ENCODE data around the gene CD151. TPM values are rescaled to one million over a fixed set of nuclear protein-coding genes. Genes with fewer than 3 reads are reported as not detected.
A peak's percentile ranks its signal among the peaks of the same experiment; 100 is the strongest.

CD151 gene
- total RNA-seq, 1 donor from 2014 or later, result 44.1 TPM

DNA sequence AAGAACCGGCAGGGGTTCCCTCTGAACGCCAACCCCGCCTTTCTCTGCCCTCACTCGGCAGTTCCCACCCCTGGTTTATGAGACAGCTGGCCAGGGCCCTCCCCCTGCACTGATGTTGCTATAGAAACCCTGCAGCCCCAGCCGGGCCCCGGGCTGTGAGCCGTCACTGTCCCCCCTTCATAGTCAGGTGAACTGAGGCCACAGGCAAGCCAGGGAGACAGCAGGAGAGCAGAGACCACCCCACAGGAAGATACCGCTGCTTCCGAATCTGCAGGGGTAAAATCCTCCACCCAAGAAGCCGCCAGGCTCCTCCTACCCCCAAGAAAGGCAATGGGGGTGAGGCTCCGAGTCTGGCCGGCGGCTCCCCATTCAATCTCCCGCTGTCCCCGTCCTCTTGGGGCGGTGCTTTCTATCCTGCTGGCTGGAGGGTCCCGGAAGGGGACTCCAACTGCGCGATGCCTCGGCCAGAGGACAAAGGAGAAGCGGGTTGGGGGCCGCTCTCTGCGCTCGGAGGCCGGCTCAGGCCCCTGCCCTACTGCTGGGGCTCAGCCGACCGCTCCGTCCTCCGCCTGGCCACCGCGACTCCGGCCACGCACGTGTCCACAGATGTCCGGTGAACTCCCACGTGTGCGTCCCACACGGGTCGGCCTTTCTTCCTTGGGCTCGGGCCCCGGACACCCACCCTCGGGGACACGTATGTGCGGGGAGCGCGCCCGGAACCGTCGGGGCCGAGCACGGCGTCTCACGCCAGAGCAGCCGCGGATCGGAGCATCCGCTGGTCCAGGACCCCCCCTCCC lies 35.3 kb upstream of the CD151 start:
- peak; percentile 73 for DNase-seq

GRCh38 chr11:798093-798713 lies 34.5 kb upstream of the CD151 start, which contains the start of gene SLC25A22:
Gene SLC25A22 (minus strand): TSS chr11:798281. CDS start chr11:795006, 3,275 bp downstream.
- peak; percentile 73 for DNase-seq

DNA sequence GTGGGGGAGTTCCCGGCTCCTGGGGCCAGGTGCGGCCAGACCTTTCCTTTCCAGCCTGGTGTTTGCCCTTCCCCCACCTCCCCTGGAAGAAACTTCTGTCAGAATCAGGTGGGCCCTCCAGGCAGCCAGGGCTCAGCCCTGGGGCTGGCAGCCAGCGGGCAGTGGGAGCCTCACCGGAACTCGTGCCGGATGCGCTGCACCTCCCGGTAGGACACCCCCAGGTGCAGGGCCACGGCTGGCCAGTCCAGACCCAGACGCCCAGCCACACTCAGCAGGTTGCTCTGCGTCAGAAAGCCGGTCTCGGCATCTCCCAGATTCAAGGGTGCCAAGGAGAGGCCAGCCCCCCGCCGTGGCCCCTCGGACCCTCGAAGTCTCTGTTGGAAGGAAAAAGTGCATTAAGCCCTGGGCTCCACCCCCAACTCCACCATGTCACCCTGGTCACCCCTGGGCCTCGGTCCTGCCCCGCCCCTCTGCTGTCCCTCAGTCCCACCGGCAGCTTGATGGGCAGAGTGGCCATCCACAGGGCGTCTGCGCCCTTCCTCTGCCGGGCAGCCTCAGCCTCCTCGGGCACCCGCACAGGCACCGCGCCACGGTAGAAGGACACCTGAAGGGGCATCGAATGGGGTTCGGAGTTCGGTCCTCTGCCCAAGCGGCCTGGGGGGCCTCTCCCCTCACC lies 33.0 kb upstream of the CD151 start:
- no peak for DNase-seq

DNA sequence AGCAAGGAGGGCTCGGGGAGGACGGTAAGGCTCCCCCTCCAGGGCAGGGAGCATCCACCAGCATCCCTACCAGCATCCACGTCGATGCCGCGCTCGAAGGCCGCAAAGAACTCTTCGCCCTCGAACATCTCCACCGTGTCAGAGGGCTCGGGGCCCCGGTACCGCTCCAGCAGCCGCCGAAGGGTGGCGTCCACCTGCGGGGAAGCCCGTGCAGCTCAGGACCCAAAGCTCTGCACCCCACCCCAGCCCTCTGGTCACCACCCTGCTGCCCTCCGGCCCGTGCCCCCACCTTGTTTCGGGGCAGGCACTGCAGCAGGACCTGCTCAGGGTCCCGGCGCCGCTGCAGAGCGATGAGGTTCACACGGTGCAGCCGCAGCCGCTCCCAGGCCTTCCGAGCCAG lies 32.3 kb upstream of the CD151 start:
- no peak for DNase-seq

- DNase-seq, result no peak
Observed at GRCh38 chr11:801097-801780, 31.5 kb upstream of the CD151 start.

- no peak for DNase-seq
Observed at GRCh38 chr11:802018-802617, 30.6 kb upstream of the CD151 start.

DNA sequence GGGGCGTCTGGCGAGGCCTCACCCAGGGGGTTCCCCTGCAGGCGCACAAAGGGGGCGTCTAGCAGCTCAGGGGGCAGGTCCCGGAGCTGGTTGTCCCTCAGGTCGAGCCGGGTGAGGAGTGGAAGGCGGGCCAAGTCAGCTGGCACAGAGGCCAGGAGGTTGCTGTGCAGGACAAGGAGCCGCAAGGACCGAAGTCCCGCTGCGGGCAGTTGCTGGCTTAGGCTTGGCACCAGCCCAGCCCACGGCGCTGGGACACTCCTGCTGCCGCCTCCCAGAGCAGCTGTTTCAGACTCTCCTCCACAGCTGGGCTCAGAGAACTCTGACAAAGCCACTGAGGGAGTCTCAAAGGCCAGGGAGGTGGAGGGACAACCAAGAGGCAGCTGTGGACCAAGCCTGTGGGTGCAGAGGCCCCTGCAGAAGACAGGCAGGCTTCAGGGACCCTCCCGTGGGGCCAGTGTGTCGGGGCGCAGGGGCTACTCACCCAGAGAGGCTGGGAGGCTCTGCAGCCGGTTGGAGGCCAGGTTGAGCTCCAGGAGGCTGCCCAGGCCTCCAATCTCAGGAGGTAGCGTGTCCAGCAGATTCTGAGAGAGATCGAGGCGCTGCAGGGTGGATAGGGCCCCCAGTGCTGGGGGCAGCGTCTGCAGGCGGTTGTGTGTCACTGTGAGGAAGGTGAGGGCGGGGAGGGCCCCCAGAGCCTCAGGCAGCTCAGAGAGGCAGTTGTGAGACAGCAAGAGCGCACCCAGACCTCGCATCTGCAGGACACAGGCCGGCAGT lies 29.9 kb upstream of the CD151 start:
- DNase-seq, result no peak

GRCh38 chr11:803467-803742 lies 29.3 kb upstream of the CD151 start:
- DNase-seq, result no peak

DNA sequence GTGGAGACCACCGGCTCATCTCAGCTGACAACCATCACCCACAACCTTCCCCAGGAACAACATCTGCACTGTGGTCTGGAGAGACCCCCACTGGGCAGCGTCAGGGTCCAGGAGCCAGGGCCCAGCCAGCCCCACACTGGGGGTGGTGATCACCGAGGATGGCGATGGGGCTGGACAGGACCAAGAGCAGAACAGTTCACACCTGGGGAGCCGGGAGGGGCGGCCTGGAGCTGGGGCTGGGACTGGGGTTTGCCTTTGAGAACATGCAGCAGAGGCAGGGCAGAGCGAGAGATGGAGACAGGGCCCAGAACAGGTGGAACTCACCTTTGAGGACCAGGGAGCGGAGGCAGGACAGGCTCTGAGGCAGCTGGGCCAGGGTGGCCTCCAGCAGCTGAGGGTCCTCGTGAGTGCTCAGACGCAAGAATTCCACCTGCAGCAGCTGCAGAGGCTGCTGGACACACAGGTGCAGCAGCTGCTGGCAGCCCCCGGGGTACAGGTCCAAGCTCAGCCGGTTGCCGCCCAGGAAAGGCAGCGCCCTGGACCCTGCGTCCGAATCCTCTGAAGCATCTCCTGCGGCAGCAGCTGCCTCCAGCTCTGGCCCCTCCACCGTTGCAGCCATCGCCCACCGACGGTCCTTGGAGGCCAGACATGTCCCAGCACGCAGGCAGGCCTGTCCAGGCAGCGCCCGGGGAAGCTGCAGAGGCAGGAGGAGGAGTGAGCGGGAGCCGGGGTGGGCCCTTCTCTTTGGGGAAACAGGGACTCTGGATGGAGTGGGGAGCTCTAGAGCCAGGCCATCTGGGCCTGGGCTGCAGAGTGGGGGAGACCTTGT lies 28.8 kb upstream of the CD151 start:
- no peak for DNase-seq

GRCh38 chr11:804599-804964 lies 28.2 kb upstream of the CD151 start:
- DNase-seq, result no peak

- DNase-seq, result no peak
Observed at GRCh38 chr11:808427-809286, 24.1 kb upstream of the CD151 start.

GRCh38 chr11:809287-810039 lies 23.3 kb upstream of the CD151 start, which contains the start of gene RPLP2:
Gene RPLP2 (plus strand): TSS chr11:809967. CDS start chr11:810235, 268 bp downstream.
- DNase-seq, result peak; percentile 97

DNA sequence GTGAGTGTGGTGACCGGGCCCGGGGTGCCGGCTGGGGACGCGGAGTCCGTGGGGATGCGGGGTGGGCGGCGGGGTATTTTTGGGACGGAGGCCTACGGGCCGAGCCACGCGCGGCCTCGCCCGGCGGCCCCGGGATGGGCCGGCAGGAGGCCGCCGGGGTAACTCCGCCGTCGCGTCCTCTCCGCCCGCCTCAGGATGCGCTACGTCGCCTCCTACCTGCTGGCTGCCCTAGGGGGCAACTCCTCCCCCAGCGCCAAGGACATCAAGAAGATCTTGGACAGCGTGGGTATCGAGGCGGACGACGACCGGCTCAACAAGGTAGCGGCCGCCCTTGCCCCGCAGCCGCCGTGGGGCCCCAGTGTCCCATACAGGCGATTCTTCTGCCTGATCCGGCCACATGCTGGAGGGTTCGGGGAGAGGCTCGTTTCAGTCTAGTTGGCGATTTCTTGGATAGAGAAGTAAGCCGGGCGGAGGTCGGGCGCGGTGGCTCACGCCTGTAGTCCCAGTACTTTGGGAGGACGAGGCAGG lies 22.6 kb upstream of the CD151 start:
- DNase-seq, result no peak

DNA sequence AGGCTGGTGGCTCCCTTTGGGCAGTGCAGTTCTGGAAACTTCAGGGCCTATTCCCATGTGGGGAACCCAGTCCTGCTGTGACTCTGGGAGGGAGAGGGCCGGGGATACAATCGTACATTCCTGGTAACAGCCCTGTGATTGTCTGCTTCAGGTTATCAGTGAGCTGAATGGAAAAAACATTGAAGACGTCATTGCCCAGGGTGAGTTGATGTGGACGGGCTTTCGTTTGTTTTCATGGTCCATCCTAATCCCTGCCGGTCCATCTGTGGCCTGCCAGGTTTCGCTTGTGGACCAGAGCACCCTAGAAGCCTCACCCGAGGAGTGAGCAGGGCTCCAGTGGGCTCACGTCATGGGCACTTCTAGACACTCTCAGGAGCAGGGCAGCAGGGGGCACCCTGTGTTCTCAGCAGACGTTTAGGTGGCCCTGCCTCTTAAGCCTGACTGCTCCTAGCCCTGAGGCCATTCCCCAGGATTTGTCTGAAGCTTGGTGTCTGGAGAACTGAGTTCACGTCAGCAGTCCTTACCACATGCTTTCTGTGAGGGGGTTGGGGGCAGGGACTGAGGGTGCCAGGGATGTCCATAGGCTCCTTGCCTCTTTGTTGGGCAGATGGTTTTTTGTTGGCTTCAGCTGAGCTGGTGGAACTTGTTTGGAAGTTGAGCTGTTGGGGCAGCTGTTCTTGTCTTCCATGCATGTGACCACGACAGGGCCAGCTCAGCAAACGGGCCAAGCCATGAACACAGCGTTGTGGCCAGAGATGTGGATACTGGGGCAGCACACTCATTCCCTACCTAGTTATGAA lies 21.1 kb upstream of the CD151 start:
- no peak for DNase-seq

- no peak for DNase-seq
Observed at GRCh38 chr11:812390-812789, 20.4 kb upstream of the CD151 start.

DNA sequence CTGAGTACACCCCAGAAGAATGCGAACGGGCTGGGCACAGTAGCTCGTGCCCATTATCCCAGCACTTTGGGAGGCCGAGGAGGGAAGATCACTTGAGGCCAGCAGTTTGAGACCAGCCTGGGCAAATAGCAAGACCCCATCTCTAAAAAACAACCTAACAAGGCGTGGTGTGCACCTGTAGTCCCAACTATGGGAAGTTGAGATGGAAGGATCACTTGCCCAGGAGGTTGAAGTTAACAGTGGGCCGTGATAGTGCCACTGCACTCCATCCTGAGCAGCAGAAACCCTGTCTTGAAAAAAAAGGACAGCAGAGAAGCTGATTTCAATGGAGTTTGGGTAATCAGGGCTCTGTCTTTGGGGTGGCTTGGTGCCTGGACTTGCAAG lies 19.7 kb upstream of the CD151 start:
- DNase-seq, result no peak

DNA sequence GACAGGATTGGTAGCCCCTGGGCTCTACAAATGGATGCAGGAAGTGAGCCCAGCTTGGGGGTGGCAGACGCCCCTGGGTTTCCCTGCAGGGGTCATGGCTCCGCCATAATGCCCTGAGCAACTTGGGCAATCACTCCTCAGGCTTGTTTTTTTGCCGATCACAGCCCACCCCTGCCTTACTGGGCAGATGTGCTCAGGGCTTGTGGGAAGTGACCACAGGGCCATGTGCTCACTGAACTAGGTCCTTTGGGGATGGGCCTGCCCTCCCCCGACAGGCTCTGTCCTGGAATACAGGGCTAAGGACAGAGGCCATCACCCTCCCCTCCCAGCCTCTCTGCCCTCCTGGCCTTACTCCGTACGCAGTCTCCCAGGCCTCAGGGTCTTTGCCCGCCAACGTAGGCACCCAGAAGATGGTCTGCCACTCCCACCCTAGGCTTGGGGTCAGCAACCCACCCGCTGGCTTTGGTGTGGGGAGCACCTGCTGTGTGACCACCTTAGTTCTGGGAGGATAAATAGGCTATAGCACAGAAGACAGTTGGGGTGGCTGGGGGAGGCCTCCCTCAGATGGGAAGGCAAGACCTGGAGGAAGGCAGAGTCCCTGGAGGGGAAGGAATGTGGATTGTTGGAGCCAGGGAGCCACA lies 19.2 kb upstream of the CD151 start:
- DNase-seq, result no peak

Measured in occipital lobe (tissue), 2 donors.